HL-60 (cell line): ENCODE results near the gene TMEM253.

Experiments used
- GABPA ChIP-seq: IDR thresholded peaks from 2 replicates; pipeline ENCODE4 v1.6.1; 2012; ENCODE audit warnings: low read depth
- POLR2AphosphoS5 ChIP-seq: IDR thresholded peaks from 2 replicates; pipeline ENCODE4 v1.6.1; 2012; ENCODE audit warnings: low read depth
- REST ChIP-seq: IDR thresholded peaks from 2 replicates; pipeline ENCODE4 v1.6.1; 2012; ENCODE audit warnings: low read depth; ENCODE audit not compliant: insufficient replicate concordance
- SPI1 ChIP-seq: IDR thresholded peaks from 2 replicates; pipeline ENCODE4 v1.6.1; 2012; ENCODE audit warnings: low read depth, mild to moderate bottlenecking, borderline replicate concordance
- TF ChIP-seq, protein P1 (sequence below): IDR thresholded peaks from one replicate; pipeline ENCODE4 v1.5.1; 2011; ENCODE audit warnings: low read length, control low read depth, inconsistent platforms; ENCODE audit not compliant: insufficient read depth

GRCh38 chr14:21118933-21119332, 18.1 kb downstream of the TMEM253 start:
- TF ChIP-seq POLR2AphosphoS5 (no peak), REST (no peak), GABPA (no peak), SPI1 (no peak)
- TF ChIP-seq, protein P1, sequence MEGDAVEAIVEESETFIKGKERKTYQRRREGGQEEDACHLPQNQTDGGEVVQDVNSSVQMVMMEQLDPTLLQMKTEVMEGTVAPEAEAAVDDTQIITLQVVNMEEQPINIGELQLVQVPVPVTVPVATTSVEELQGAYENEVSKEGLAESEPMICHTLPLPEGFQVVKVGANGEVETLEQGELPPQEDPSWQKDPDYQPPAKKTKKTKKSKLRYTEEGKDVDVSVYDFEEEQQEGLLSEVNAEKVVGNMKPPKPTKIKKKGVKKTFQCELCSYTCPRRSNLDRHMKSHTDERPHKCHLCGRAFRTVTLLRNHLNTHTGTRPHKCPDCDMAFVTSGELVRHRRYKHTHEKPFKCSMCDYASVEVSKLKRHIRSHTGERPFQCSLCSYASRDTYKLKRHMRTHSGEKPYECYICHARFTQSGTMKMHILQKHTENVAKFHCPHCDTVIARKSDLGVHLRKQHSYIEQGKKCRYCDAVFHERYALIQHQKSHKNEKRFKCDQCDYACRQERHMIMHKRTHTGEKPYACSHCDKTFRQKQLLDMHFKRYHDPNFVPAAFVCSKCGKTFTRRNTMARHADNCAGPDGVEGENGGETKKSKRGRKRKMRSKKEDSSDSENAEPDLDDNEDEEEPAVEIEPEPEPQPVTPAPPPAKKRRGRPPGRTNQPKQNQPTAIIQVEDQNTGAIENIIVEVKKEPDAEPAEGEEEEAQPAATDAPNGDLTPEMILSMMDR = no peak
